SK-N-SH (cell line): ENCODE data around the gene SPTBN5. TPM values are rescaled to one million over a fixed set of nuclear protein-coding genes. Genes with fewer than 3 reads are reported as not detected.

Source experiments
- CTCF ChIA-PET: fragments of 300-600, 350-600 bp; formaldehyde crosslinking; extraction: SDS; loops from one replicate; lab custom pipeline; 2021; lab: Yijun Ruan, JAX
- POLR2A ChIA-PET: fragments of 350-600 bp; sonication (Branson Sonifier 250); formaldehyde crosslinking; extraction: SDS; loops from one replicate; lab custom pipeline; 2020; ENCODE audit warnings: antibody characterized with exemption, inconsistent platforms; lab: Yijun Ruan, JAX
- DNase-seq: peaks from one replicate; pipeline ENCODE4 v3.0.0; 2012
- H2AFZ ChIP-seq: fragments of 200-600 bp; sonication (generic); 2 replicates; pipeline ENCODE4 v1.8.1; 2016; ENCODE audit warnings: antibody characterized with exemption, mild to moderate bottlenecking, low read depth
- H3F3A ChIP-seq: fragments of 200-600 bp; sonication (generic); replicated peaks from 2 replicates; pipeline ENCODE3; 2016; ENCODE audit warnings: antibody characterized with exemption, mild to moderate bottlenecking; ENCODE audit not compliant: insufficient read depth
- H3K27ac ChIP-seq, 2 experiments: fragments of 200-500 bp in 1 of 2; fragments of 200-600 bp in 1 of 2; sonication (Bioruptor generic) in 1 of 2; sonication (generic), shearing (Covaris generic) in 1 of 2; 2 replicates each; pipeline versions ENCODE4 v1.5.1 to v1.6.1; 2014 to 2016; ENCODE audit warnings: low read depth in 2 of 2, inconsistent platforms in 1 of 2, low read length in 1 of 2, mild to moderate bottlenecking in 1 of 2, mixed read lengths in 1 of 2
- H3K27me3 ChIP-seq: fragments of 200-600 bp; sonication (generic), shearing (Covaris generic); 2 replicates; pipeline ENCODE4 v1.6.1; 2016; ENCODE audit warnings: mixed run types; ENCODE audit not compliant: insufficient read depth
- H3K36me3 ChIP-seq, 2 experiments: fragments of 200-500 bp in 1 of 2; fragments of 200-600 bp in 1 of 2; sonication (Bioruptor generic) in 1 of 2; sonication (generic) in 1 of 2; replicated peaks in 1 of 2; 2 replicates each; pipeline versions ENCODE3 to v1.5.1; 2014 to 2016; ENCODE audit warnings: low read length in 1 of 2, mild to moderate bottlenecking in 1 of 2; ENCODE audit not compliant: insufficient read depth in 2 of 2, control insufficient read depth in 1 of 2
- H3K4me1 ChIP-seq, 2 experiments: fragments of 200-500 bp in 1 of 2; fragments of 200-600 bp in 1 of 2; sonication (Bioruptor generic) in 1 of 2; sonication (generic), shearing (Covaris generic) in 1 of 2; 2 replicates each; pipeline versions ENCODE4 v1.5.1 to v1.6.1; 2014 to 2016; ENCODE audit warnings: low read depth in 1 of 2, low read length in 1 of 2, mixed run types in 1 of 2; ENCODE audit not compliant: insufficient read depth in 2 of 2, control insufficient read depth in 1 of 2
- H3K4me2 ChIP-seq: fragments of 200-600 bp; sonication (generic), shearing (Covaris generic); 2 replicates; pipeline ENCODE4 v1.6.1; 2017; ENCODE audit warnings: mixed run types
- H3K4me3 ChIP-seq, 2 experiments: fragments of 200-500 bp in 1 of 2; fragments of 200-600 bp in 1 of 2; sonication (Bioruptor generic) in 1 of 2; sonication (generic), shearing (Covaris generic) in 1 of 2; 2 replicates each; pipeline versions ENCODE4 v1.5.1 to v1.8.1; 2014 to 2016; ENCODE audit warnings: low read depth in 2 of 2, inconsistent platforms in 1 of 2, low read length in 1 of 2, mild to moderate bottlenecking in 1 of 2, mixed read lengths in 1 of 2, moderate library complexity in 1 of 2
- H3K79me2 ChIP-seq: fragments of 200-600 bp; sonication (generic); 2 replicates; pipeline ENCODE4 v1.8.1; 2017; ENCODE audit warnings: mild to moderate bottlenecking; ENCODE audit not compliant: insufficient read depth
- H3K9ac ChIP-seq: fragments of 200-600 bp; sonication (generic); 2 replicates; pipeline ENCODE4 v1.6.1; 2017; ENCODE audit warnings: mixed run types
- H3K9me2 ChIP-seq: fragments of 200-600 bp; sonication (generic); 2 replicates; pipeline ENCODE4 v1.6.1; 2017; ENCODE audit warnings: mixed run types
- H3K9me3 ChIP-seq: fragments of 200-600 bp; sonication (generic); 2 replicates; pipeline ENCODE4 v1.6.1; 2017; ENCODE audit warnings: mixed run types, mild to moderate bottlenecking, moderate library complexity
- H4K20me1 ChIP-seq: fragments of 200-600 bp; sonication (generic); 2 replicates; pipeline ENCODE4 v1.6.1; 2017; ENCODE audit warnings: mild to moderate bottlenecking, mixed run types; ENCODE audit not compliant: insufficient read depth
- CHD2 ChIP-seq: fragments of 150-350 bp; IDR thresholded peaks from 2 replicates; pipeline ENCODE4 v1.6.1; 2018; ENCODE audit warnings: low read length; ENCODE audit not compliant: partially characterized antibody
- ELF1 ChIP-seq: IDR thresholded peaks from 2 replicates; pipeline ENCODE4 v1.4.0; 2012
- EP300 ChIP-seq, 2 experiments: IDR thresholded peaks; 2 replicates each; pipeline versions ENCODE4 v1.4.0 to v1.6.1; 2012; ENCODE audit warnings: borderline replicate concordance in 1 of 2, low read depth in 1 of 2, low read length in 1 of 2
- FOXJ3 ChIP-seq: sonication (generic); formaldehyde crosslinking; IDR thresholded peaks from 2 replicates; pipeline ENCODE4 v1.5.1; 2020; ENCODE audit warnings: mild to moderate bottlenecking, missing genetic modification reagents
- GATA2 ChIP-seq: sonication (generic); formaldehyde crosslinking; IDR thresholded peaks from 2 replicates; pipeline ENCODE4 v1.5.0; 2020; ENCODE audit warnings: mild to moderate bottlenecking, missing genetic modification reagents
- MEF2A ChIP-seq: IDR thresholded peaks from 2 replicates; pipeline ENCODE4 v1.4.0; 2012; ENCODE audit warnings: low read depth, borderline replicate concordance
- NRF1 ChIP-seq: IDR thresholded peaks from 2 replicates; pipeline ENCODE4 v1.6.1; 2012; ENCODE audit warnings: low read depth, mild to moderate bottlenecking, low read length
- RCOR1 ChIP-seq: fragments of 150-350 bp; IDR thresholded peaks from 2 replicates; pipeline ENCODE4 v1.6.1; 2017; ENCODE audit warnings: antibody characterized with exemption, low read length
- RFX5 ChIP-seq: IDR thresholded peaks from 2 replicates; pipeline ENCODE4 v1.6.1; 2012; ENCODE audit warnings: mild to moderate bottlenecking, improper control_type of control experiment, low read length
- RXRA ChIP-seq: IDR thresholded peaks from 2 replicates; pipeline ENCODE4 v1.4.0; 2012; ENCODE audit warnings: low read depth, mild to moderate bottlenecking, borderline replicate concordance
- TAF1 ChIP-seq: IDR thresholded peaks from 2 replicates; pipeline ENCODE4 v1.6.1; 2012; ENCODE audit warnings: low read depth, mild to moderate bottlenecking, low read length, moderate library complexity, borderline replicate concordance
- TCF12 ChIP-seq: IDR thresholded peaks from 2 replicates; pipeline ENCODE4 v1.4.0; 2012
- WGBS: methylation state at CpG from one replicate; pipeline ENCODE4 v1.1.6; 2017; ENCODE audit warnings: low lambda C conversion rate; 5-methylcytosine and 5-hydroxymethylcytosine counted together
- polyA plus RNA-seq, 3 experiments: library from polyadenylated mRNA; depleted of rRNA; stranded (reverse); fragments of >200 nt; gene quantifications; 2 replicates each; pipeline ENCODE4 v1.2.3, GENCODE V29; 2012
- TF ChIP-seq, protein P1 (sequence below): fragments of 150-350 bp; IDR thresholded peaks from 2 replicates; pipeline ENCODE4 v1.6.1; 2016; ENCODE audit warnings: mild to moderate bottlenecking, low read depth, low read length
- TF ChIP-seq, protein P2 (sequence below): IDR thresholded peaks from 2 replicates; pipeline ENCODE4 v1.4.0; 2012; ENCODE audit warnings: low read depth
- TF ChIP-seq, protein P3 (sequence below): IDR thresholded peaks from 2 replicates; pipeline ENCODE4 v1.4.0; 2012; ENCODE audit warnings: low read depth, borderline replicate concordance
- TF ChIP-seq, protein P4 (sequence below): IDR thresholded peaks from 2 replicates; pipeline ENCODE4 v1.6.1; 2012; ENCODE audit warnings: mild to moderate bottlenecking, low read depth, low read length, moderate library complexity

The SPTBN5 gene
- polyA plus RNA-seq, 1 of the 3 experiments (the other 2 are of a cell fraction), result 0.23 TPM

DNA sequence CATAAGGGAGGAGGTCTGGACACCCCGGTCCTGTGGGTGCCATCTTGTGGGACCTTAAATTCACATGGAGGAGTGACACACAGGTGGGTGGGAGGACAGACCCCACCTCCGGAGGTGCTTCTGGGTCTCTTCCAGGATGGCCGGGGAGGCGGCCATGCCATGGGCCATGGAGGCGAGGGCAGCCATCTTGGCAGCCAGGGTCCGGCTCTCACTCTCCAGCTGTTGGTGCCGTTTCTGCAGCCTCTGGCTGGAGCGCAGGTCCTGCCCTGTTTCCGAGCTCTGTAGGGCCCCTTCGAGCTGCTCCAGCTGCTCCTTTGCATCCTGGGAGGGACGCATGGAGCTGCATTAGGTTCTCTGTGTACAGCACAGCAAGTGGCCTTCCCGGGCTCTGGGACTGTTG lies 19.1 kb downstream of the SPTBN5 start:
- H3K9me3 ChIP-seq, result no peaks in the 10 kb centered on the region
- H3K27ac ChIP-seq, result no peak overlapping the region
- no peaks in the 10 kb centered on the region for H3K27me3 ChIP-seq
- ChIA-PET CTCF (interaction anchor here (0.6 to 0.9 kb wide), 4 partner anchors 16 to 192 kb away, joined by 3 to 4 read pairs (median 3); no protein-coding TSS in a partner anchor), POLR2A (no interaction called here)
- H3K36me3 ChIP-seq, result no peaks in the 10 kb centered on the region
- TF ChIP-seq RCOR1 (no peak), TCF12 (no peak), CHD2 (no peak), TAF1 (no peak), ELF1 (no peak), NRF1 (no peak), RFX5 (no peak), EP300 (IDR thresholded peaks at IDR 0.05; ENCODE audit: borderline replicate concordance in 1 of 2, low read depth in 1 of 2, low read length in 1 of 2) (no peak), FOXJ3 (CRISPR knock-in tag) (no peak)
- TF ChIP-seq, protein P1, sequence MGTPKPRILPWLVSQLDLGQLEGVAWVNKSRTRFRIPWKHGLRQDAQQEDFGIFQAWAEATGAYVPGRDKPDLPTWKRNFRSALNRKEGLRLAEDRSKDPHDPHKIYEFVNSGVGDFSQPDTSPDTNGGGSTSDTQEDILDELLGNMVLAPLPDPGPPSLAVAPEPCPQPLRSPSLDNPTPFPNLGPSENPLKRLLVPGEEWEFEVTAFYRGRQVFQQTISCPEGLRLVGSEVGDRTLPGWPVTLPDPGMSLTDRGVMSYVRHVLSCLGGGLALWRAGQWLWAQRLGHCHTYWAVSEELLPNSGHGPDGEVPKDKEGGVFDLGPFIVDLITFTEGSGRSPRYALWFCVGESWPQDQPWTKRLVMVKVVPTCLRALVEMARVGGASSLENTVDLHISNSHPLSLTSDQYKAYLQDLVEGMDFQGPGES, result no peak
- TF ChIP-seq, protein P2, sequence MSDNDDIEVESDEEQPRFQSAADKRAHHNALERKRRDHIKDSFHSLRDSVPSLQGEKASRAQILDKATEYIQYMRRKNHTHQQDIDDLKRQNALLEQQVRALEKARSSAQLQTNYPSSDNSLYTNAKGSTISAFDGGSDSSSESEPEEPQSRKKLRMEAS, result no peak
- TF ChIP-seq, protein P3, sequence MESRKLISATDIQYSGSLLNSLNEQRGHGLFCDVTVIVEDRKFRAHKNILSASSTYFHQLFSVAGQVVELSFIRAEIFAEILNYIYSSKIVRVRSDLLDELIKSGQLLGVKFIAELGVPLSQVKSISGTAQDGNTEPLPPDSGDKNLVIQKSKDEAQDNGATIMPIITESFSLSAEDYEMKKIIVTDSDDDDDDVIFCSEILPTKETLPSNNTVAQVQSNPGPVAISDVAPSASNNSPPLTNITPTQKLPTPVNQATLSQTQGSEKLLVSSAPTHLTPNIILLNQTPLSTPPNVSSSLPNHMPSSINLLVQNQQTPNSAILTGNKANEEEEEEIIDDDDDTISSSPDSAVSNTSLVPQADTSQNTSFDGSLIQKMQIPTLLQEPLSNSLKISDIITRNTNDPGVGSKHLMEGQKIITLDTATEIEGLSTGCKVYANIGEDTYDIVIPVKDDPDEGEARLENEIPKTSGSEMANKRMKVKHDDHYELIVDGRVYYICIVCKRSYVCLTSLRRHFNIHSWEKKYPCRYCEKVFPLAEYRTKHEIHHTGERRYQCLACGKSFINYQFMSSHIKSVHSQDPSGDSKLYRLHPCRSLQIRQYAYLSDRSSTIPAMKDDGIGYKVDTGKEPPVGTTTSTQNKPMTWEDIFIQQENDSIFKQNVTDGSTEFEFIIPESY, result no peak
- H3K4me1 ChIP-seq, result peaks cover 0 to 25% of the 10 kb centered on the region in 2 experiments; a peak in 1 of 4 replicates
- H4K20me1 ChIP-seq, result no peaks in the 10 kb centered on the region
- WGBS, result 80% methylated on average over 1 of the region's 12 CpGs
- no peak for DNase-seq
- H3F3A ChIP-seq, result no peaks in the 10 kb centered on the region
- H3K9me2 ChIP-seq, result no peaks in the 10 kb centered on the region
- H3K4me3 ChIP-seq, result no peak overlapping the region
- no peaks in the 10 kb centered on the region for H3K79me2 ChIP-seq
- H3K9ac ChIP-seq, result no peak overlapping the region
- no peak overlapping the region for H3K4me2 ChIP-seq
- H2AFZ ChIP-seq, result no peak overlapping the region

DNA sequence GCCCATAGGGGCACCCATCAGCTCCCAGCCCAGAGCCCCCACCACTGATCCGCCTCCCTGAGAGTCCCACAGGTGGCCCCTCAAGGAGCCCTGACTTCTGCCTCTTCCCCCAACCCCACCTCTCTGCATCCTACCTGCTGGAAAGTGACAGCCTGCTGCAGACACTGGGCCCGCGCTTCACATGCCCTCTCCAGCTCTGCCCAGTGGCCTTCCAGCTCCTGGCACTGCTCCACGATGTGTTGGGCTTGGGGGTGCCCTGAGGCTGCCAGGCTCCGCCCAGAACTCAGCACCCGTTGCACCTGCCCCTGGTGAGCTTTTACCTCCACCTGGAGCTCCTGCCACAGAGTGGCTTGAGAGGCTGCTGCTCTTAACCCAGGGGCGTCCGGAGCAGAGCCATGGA lies 20.1 kb downstream of the SPTBN5 start:
- no peaks in the 10 kb centered on the region for H3K79me2 ChIP-seq
- H4K20me1 ChIP-seq, result no peaks in the 10 kb centered on the region
- H3K9me2 ChIP-seq, result no peaks in the 10 kb centered on the region
- H3K27ac ChIP-seq, result no peak overlapping the region
- no peaks in the 10 kb centered on the region for H3K36me3 ChIP-seq
- H3K9me3 ChIP-seq, result no peaks in the 10 kb centered on the region
- no peak for DNase-seq
- H3F3A ChIP-seq, result no peaks in the 10 kb centered on the region
- no peaks in the 10 kb centered on the region for H3K27me3 ChIP-seq
- no peak overlapping the region for H3K4me3 ChIP-seq
- ChIA-PET POLR2A (no interaction called here), CTCF (interaction anchor here (0.6 to 1.0 kb wide), 2 partner anchors 29 to 408 kb away, joined by 3 read pairs; no protein-coding TSS in a partner anchor)
- no peak overlapping the region for H3K9ac ChIP-seq
- no peak overlapping the region for H3K4me2 ChIP-seq
- peaks cover 0 to 25% of the 10 kb centered on the region in 2 experiments; a peak in 1 of 4 replicates for H3K4me1 ChIP-seq
- WGBS, result 62% methylated on average over 6 of the region's 8 CpGs
- no peak overlapping the region for H2AFZ ChIP-seq
- TF ChIP-seq, protein P1, result no peak
- TF ChIP-seq, protein P2, result no peak
- TF ChIP-seq GATA2 (CRISPR knock-in tag) (no peak), EP300 (IDR thresholded peaks at IDR 0.05; ENCODE audit: borderline replicate concordance in 1 of 2, low read depth in 1 of 2, low read length in 1 of 2) (no peak), MEF2A (no peak), FOXJ3 (CRISPR knock-in tag) (no peak), RXRA (no peak), TAF1 (no peak)
- TF ChIP-seq, protein P4, sequence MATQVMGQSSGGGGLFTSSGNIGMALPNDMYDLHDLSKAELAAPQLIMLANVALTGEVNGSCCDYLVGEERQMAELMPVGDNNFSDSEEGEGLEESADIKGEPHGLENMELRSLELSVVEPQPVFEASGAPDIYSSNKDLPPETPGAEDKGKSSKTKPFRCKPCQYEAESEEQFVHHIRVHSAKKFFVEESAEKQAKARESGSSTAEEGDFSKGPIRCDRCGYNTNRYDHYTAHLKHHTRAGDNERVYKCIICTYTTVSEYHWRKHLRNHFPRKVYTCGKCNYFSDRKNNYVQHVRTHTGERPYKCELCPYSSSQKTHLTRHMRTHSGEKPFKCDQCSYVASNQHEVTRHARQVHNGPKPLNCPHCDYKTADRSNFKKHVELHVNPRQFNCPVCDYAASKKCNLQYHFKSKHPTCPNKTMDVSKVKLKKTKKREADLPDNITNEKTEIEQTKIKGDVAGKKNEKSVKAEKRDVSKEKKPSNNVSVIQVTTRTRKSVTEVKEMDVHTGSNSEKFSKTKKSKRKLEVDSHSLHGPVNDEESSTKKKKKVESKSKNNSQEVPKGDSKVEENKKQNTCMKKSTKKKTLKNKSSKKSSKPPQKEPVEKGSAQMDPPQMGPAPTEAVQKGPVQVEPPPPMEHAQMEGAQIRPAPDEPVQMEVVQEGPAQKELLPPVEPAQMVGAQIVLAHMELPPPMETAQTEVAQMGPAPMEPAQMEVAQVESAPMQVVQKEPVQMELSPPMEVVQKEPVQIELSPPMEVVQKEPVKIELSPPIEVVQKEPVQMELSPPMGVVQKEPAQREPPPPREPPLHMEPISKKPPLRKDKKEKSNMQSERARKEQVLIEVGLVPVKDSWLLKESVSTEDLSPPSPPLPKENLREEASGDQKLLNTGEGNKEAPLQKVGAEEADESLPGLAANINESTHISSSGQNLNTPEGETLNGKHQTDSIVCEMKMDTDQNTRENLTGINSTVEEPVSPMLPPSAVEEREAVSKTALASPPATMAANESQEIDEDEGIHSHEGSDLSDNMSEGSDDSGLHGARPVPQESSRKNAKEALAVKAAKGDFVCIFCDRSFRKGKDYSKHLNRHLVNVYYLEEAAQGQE, result no peak
